ENCODE measurements around the gene NFU1.

NFU1 gene

DNA sequence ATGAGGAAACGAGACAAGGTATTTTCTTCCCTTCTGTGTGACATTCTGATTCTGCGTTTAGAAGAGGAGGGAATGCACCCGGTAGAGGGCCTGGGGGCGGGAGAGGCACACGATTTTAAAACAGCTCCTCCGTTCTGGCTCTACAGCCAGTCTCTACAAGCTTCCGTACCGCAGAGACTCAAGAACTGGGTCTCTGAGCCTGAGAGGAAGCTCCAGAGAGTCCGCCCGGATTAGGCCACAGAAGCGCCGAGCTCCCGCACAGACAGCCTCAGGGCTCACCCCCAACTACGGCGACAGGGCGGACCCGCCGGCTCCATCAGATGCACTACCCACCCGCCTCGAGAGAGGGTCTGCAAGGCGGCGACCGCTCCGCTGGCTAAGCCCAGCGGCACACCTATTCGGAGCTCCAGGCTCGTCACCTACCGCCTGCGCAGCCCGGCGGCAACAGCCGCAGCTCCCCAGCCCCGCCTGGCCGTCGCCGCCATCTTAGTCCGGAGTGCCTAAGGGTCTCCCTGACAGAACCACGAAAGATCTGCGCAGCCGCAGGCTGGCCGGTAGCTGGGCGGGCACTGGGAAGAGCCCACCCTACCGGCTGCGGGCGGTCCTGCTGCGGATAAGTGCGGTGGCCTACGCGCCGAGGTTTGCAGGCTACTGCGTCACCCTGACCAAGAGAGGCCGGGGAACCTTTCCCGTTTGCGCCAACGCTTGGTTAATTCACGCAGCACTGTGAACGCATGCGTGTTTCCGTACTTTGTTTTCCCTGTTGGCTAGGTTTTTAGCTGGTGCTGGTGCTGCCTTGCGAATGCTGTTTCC is at the start of gene NFU1:
Gene NFU1, minus strand, starts transcription at position 498 of the 813 bp plus-strand sequence. Its CDS starts 13 bp downstream, at position 485.
- DNase-seq, result peak; percentile 87

GRCh38 chr2:69483696-69484095 is 46.5 kb upstream of the NFU1 start:
- no peak for DNase-seq

DNA sequence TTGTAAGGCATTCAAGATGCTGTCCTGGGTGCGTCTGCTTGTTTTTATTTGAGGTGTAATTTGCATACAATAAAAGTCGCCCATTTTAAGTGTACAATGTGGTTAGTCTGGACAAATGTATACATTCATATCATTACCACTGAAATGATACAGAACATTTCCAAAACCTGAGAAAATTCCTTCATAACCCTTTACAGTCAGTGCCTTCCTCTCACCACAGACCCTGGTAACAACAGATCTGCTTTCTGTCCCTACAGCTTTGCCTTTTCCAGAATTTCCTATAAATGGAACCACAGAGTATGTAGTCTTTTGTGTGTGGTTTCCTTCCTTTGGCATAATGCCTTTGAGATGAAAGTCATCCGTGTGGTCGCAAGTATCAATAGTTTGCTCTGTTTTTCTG is 45.8 kb upstream of the NFU1 start:
- DNase-seq, result no peak

DNA sequence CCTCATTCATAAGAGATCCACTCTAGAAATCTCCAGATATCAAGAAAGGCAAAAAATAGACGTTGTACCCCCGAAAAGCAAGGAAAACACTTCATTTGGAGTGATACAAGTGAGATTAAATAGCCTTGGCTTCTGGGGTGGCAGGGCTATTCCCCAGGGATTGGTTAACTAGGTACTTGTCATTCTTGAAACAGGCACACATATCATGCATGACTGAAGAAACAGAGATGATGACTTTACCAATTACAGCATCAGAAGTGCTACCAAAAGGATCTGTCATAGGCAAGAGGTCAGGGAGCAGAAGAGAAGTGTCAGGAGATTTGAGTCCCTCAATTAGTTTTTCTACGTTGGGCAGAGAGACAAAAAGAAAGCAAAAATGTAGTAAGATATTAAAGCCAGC is 45.2 kb upstream of the NFU1 start:
- no peak for DNase-seq

DNA sequence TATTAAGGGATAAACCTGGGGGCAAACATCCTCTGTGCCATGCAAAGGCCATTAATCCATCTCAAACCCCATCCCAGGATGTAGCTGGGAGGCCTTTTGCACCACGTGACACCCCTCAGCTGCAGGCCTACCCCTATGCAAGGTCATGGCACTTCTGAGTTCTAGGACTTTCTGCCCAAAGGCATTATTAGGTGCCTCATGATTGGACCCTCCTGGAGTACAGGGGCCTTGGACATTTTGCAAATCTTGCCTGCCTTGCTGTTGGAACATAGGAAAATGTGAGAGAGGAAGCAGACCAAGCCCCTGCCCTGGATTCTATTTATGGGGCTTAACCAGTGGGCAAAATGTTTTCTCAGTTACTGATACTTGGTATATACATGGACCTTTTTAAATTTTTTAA is 44.2 kb upstream of the NFU1 start:
- DNase-seq, result no peak

DNA sequence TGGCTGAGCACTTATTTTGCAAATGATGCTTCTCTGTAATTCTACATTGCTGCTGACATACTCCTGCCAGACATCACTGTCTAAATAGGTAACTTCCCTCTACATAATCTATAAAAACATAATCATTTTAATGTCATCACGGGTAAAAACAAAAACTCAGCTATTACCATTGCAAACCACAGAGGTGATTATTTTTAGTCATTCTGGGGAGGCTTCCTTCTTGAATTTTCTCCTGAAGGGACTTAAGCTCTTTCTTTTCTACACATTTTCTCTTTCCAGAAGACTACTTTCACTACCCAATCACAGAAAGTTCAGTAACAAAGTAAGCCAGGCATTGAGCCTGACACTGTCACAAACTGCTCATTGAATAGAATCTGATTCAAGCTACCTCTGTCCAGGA is 40.4 kb upstream of the NFU1 start:
- no peak for DNase-seq

GRCh38 chr2:69474688-69475087 is 37.5 kb upstream of the NFU1 start:
- no peak for DNase-seq

GRCh38 chr2:69471793-69472192 is 34.6 kb upstream of the NFU1 start:
- no peak for DNase-seq

- DNase-seq, result no peak
These were observed 33.7 kb upstream of the NFU1 start for GRCh38 chr2:69470911-69471310.

GRCh38 chr2:69469784-69470183 is 32.5 kb upstream of the NFU1 start:
- no peak for DNase-seq

DNA sequence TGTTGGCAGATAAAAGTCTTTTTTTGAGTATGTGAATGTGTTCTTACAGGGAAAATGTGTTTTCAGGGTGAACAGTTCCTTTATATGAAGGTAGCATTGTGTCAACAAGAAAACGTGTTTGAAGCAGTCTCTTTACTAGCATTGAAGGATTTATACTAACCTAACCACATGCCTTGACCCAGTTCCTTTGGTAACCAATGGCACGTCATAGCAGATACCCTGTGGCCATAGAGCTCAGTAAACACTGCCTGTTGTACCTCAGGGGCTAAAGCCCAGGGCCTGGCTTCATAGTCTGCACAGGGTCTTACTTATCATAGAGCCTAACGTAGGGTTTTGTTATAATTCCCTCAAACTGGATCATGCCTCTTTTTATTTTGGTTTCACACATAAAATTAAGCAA is 32.1 kb upstream of the NFU1 start:
- no peak for DNase-seq

DNA sequence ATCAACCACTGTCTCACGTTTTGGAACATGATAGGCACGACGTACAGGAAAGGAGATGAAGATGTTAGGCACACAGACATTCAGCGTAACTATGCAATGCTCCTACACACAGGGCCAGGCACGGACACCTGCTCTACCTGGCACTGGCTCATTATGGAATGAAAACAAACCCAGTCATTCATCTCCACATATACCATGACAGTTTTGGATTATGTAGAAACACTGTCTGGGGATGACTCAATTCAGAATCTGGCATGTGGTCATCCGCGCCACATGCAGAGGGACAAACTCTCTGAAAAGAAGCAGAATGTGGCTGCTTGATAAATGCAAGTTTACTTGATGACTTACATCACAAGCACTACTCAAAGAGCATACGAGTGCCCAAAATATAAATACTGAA is 29.5 kb upstream of the NFU1 start:
- no peak for DNase-seq

GRCh38 chr2:69465513-69466456 is 28.6 kb upstream of the NFU1 start:
- no peak for DNase-seq

DNA sequence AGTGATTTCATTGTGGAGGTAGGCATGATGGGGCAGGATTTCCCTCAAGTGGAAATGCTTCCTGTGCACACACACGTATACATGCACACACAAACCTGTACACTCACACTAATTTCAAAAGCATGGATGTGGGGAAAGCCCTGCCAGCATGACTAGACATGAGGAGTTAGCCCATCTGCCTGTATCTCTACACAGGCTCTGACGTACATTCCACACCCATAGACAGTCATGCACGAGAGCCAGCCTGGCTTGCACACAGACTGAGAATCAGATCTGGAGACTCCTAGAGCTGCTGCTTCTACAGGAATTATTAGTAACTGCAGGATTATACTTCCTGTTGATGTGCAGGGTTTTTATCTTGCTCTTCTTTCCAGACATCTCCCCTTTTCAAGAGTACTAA is 27.3 kb upstream of the NFU1 start:
- no peak for DNase-seq

DNA sequence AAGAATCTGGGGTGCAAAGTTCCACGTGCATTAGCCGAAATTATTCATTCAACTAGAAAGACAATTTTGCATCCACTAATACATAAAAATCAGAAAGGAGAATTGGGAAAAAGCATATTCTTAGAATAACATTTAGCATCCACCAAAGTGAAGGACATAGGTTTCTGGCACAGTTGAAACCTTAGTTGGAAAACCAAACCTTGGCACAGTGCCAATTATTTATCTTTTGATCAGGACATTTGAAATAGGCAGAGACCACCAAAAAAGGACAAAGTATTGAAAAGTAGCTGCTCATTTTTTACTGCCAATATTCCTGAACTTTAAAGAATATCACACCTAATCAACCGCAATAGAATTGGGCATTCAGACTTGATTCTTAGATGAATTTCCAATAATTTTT is 25.5 kb upstream of the NFU1 start:
- DNase-seq, result no peak

GRCh38 chr2:69461404-69461803 is 24.2 kb upstream of the NFU1 start:
- DNase-seq, result no peak

DNA sequence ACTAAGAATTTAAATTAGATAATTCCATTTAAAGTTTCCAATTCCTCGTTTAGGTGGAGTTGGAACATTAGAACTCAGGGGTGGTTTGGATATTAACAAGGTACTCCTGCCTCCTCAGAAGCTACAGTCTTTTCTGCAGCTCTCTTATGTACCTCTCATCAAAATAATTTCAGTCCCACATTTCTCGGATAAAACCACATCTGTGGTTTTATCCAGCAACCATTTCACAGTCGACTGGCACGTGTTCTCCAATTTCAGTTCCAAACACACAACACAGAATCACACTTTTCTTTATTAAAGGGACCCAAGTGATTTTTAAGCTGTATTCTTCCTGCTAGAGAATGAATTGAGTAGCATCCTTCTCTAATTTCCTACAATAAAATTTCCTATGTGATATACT is 22.7 kb upstream of the NFU1 start:
- DNase-seq, result no peak

DNA sequence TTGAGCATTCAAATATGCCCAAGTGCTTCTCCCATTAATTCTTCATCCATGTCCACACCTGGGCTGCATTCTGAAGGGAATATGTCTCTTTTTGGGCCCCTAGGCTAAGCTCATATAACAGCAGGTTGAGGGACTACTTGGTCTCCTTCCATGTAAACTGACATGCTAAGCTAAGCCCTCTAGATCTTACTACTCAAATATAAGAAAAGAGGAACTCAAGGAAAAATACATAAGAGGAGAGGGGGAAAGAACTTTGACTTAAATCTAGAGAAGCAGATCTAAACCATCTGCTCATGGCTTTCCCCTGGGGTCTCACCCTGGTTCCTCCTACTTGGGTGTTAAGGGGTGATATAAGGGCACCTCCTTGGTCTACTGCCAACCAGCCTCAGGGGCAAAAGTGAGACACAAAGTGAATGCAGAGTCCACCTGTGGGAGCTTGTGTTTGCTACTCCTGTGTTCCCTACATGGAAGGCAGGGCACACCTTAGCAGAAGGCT is 19.8 kb upstream of the NFU1 start:
- no peak for DNase-seq

GRCh38 chr2:69456154-69456553 is 18.9 kb upstream of the NFU1 start:
- DNase-seq, result no peak

- DNase-seq, result no peak
These were observed 17.7 kb upstream of the NFU1 start for GRCh38 chr2:69454976-69455375.

DNA sequence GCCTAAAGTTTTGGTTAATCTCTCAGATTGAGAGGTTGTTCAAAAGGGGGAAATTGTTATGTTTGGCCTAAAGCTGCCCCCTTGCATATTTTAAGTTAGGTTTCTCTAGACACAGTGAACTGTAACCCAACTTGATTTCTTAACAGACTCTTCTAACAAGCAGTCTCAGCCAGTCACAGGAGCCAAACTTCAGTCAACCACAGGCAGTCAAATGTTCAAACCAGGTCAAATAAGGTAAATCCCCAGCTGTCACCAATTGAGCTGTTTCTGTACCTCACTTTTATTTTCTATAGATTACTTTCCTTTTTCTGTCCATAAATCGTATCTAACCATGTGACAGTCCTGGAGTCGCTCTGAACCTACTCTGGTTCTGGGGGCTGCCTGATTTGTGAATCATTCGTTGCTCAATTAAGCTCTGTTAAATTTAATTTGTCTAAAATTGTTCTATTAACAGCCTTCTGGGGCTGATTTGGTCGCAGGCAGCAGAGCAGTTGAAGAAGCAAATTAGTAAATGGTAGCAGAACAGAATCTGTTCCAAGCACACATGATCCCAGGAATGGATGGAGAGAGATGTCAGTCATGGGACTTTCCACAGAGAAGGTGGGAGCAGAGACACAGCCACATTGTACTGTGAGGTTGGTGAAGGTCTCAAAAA is 16.4 kb upstream of the NFU1 start:
- no peak for DNase-seq

DNA sequence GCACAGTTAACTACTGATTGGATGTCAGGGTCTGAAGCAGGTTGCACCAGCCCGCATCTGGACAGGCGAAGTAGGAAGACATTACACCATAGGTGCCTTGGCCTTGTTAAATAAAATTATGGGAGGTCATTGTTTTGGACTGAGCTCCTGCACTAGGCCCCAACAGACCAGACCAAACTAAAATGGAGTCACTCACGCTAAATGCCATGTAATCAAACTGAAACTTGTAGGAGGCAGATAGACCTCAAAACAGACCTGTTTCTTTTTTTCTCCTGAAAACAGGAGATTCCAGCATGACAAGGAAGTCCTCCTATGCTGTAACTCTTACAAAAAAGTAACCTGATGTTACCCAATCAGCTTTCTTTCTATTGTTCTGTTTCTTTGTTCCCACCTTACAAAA is 15.5 kb upstream of the NFU1 start:
- DNase-seq, result no peak

DNA sequence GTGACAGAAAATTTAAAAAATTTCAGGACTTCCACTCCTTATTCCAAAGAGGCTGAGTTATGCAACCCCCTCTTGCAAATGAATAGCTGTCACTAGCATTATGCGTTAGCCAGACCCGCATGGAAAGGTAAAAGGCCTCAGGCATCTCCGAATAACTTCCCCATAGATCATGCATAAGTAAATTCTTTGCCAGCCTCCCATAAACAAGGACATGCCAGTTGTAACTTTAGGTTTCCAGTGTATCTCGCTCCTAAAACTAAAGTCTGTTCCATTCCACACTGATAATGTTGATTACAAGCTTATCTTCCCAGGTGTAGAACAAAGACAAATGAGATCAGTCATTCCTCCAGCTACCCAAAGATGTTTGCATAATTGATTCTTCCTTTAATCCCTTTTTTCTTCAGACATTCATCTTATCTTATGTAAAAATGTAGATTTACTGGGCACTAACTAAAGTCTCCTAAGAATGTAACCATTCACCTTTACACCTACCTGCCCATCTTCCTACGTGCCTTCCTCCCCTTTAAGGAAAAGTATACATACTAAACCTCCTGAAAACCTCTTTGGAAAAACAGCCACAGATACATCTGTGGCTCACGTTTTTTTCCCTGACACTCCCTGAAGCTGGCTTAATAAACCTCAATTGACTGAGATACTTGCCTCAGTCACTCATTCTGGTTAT is 13.6 kb upstream of the NFU1 start:
- DNase-seq, result no peak
